ENCODE measurements around the gene CRB3. TPM values are rescaled to one million over a fixed set of nuclear protein-coding genes. Genes with fewer than 3 reads are reported as not detected.

Gene CRB3
- polyA plus RNA-seq, 1 donor (not counting 4 experiments of a cell fraction or from before 2014, with no cell fraction given), result 6.1 TPM

DNA sequence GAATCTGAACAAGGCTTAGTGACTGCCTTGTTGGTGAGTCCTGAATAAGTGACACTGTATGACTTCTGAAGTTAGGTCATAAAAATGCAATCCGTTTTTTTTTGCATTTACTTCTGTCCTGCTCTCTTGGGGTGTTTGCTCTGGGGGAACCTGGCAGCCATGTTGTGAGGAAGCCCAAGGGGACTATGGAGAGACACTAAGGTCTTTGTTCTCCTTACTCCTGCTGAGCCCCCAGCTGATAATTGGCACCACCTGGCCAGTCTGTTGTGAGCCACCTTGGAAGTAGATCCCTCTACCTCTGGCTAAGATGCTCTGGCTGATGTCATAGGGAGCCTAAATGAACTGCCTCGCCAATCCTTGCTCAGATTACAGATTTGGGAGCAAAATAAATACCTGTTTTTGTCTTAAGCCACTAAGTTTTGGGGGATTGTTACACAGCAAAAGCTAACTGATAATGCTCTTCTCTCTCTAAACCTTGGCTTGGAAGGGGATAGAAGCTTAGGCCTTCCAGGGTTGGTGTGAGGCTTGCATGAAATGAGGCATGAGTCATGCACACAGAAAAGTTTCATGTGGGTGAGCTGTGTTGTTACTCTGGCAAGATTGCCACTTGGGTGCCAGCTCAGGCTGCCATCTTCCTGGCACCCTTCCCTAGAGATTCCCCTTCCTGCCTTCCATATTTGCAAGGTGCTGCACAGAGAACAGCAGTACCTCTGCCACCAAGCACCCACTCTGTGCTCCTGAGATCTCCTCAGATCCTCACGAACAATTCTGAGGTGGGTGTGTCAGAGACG is 27.9 kb downstream of the CRB3 start:
- Histone ChIP-seq H3K4me3 (ENCODE audit: control insufficient read depth in 2 of 3, extremely low read depth in 1 of 3, insufficient read depth in 2 of 3, low read depth in 1 of 3, low read length in 3 of 3) (no peak overlapping the region), H3K4me2 (ENCODE audit: control insufficient read depth, extremely low read depth, insufficient read depth, low read depth, low read length) (no peak overlapping the region), H3K79me2 (ENCODE audit: control insufficient read depth, insufficient read depth, low read length) (no peaks in the 10 kb centered on the region), H3K9me3 (ENCODE audit: control insufficient read depth, low read depth, low read length) (no peaks in the 10 kb centered on the region), H3K27ac (ENCODE audit: control insufficient read depth, insufficient read depth, low read length) (no peak overlapping the region), H4K20me1 (ENCODE audit: control insufficient read depth, extremely low read depth, insufficient read depth, low read length) (no peaks in the 10 kb centered on the region), H3K27me3 (ENCODE audit: control insufficient read depth, extremely low read depth, insufficient read depth, low read length) (no peaks in the 10 kb centered on the region), H3K9ac (ENCODE audit: control insufficient read depth, extremely low read depth, insufficient read depth, low read length) (no peak overlapping the region), H3K9me1 (ENCODE audit: control insufficient read depth, extremely low read depth, insufficient read depth, low read length) (no peaks in the 10 kb centered on the region), H2AFZ (ENCODE audit: control insufficient read depth, low read length) (no peak overlapping the region), H3K4me1 (ENCODE audit: control insufficient read depth, extremely low read depth, insufficient read depth, low read length) (no peaks in the 10 kb centered on the region), H3K36me3 (ENCODE audit: control insufficient read depth in 2 of 2, extremely low read depth in 1 of 2, insufficient read depth in 2 of 2, low read length in 2 of 2) (no peaks in the 10 kb centered on the region)
- dilution Hi-C loops (cut with MboI; ENCODE audit: extremely low pct_ligation_motif_present, low sequenced_read_pairs), result no loop called here
- no peak for FAIRE-seq
- no peak for DNase-seq (ENCODE audit: low read depth, low spot score)
- TF ChIP-seq EZH2 (IDR thresholded peaks at IDR 0.05; ENCODE audit: low read length), result no peak
- TF ChIP-seq, protein P1, sequence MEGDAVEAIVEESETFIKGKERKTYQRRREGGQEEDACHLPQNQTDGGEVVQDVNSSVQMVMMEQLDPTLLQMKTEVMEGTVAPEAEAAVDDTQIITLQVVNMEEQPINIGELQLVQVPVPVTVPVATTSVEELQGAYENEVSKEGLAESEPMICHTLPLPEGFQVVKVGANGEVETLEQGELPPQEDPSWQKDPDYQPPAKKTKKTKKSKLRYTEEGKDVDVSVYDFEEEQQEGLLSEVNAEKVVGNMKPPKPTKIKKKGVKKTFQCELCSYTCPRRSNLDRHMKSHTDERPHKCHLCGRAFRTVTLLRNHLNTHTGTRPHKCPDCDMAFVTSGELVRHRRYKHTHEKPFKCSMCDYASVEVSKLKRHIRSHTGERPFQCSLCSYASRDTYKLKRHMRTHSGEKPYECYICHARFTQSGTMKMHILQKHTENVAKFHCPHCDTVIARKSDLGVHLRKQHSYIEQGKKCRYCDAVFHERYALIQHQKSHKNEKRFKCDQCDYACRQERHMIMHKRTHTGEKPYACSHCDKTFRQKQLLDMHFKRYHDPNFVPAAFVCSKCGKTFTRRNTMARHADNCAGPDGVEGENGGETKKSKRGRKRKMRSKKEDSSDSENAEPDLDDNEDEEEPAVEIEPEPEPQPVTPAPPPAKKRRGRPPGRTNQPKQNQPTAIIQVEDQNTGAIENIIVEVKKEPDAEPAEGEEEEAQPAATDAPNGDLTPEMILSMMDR (optimal IDR thresholded peaks at IDR 0.05 in 1 of 3, IDR thresholded peaks at IDR 0.05 in 1 of 3, conservative IDR thresholded peaks at IDR 0.05 in 1 of 3; ENCODE audit: extremely low read depth in 1 of 3, insufficient read depth in 2 of 3, low read length in 3 of 3), result no peak

DNA sequence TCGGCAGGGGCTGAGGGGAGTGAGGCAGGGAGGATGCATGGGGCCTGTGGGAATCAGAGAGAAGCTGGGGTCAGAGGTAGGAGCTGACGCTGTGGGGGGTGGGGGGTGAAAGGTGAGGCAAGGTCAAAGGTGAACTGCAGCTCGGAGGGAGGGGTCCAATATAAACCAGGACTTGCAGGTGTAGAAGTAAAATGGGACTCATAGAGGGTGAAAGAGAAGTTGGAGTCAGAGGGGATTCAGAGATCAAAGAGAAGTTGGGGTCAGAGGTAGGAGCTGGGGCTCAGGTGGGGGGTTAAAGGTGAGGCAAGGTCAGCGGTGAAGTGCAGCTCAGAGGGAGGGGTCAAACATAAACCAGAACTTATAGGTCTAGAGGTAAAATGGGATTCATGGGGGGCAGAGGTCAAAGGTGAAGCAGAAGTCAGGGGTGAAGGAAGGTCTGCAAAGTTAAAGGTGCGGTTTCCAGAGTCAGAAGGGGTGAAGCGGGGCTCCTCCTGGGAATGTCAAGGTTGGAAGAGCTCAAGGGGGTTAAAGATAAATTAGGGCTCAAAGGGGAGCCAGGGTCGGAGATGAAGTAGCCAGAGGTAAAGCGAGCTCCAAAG is 30.5 kb downstream of the CRB3 start:
- Histone ChIP-seq H4K20me1 (ENCODE audit: control insufficient read depth, extremely low read depth, insufficient read depth, low read length) (no peaks in the 10 kb centered on the region), H3K36me3 (ENCODE audit: control insufficient read depth in 2 of 2, extremely low read depth in 1 of 2, insufficient read depth in 2 of 2, low read length in 2 of 2) (no peaks in the 10 kb centered on the region), H2AFZ (ENCODE audit: control insufficient read depth, low read length) (no peak overlapping the region), H3K9ac (ENCODE audit: control insufficient read depth, extremely low read depth, insufficient read depth, low read length) (no peak overlapping the region), H3K4me1 (ENCODE audit: control insufficient read depth, extremely low read depth, insufficient read depth, low read length) (no peaks in the 10 kb centered on the region), H3K9me1 (ENCODE audit: control insufficient read depth, extremely low read depth, insufficient read depth, low read length) (no peaks in the 10 kb centered on the region), H3K79me2 (ENCODE audit: control insufficient read depth, insufficient read depth, low read length) (no peaks in the 10 kb centered on the region), H3K4me2 (ENCODE audit: control insufficient read depth, extremely low read depth, insufficient read depth, low read depth, low read length) (no peak overlapping the region), H3K27me3 (ENCODE audit: control insufficient read depth, extremely low read depth, insufficient read depth, low read length) (peaks cover 13% of the 10 kb centered on the region), H3K27ac (ENCODE audit: control insufficient read depth, insufficient read depth, low read length) (no peak overlapping the region), H3K4me3 (ENCODE audit: control insufficient read depth in 2 of 3, extremely low read depth in 1 of 3, insufficient read depth in 2 of 3, low read depth in 1 of 3, low read length in 3 of 3) (no peak overlapping the region), H3K9me3 (ENCODE audit: control insufficient read depth, low read depth, low read length) (no peaks in the 10 kb centered on the region)
- FAIRE-seq, result no peak
- DNase-seq (ENCODE audit: low read depth, low spot score), result no peak
- TF ChIP-seq, protein P1 (optimal IDR thresholded peaks at IDR 0.05 in 1 of 3, IDR thresholded peaks at IDR 0.05 in 1 of 3, conservative IDR thresholded peaks at IDR 0.05 in 1 of 3; ENCODE audit: extremely low read depth in 1 of 3, insufficient read depth in 2 of 3, low read length in 3 of 3), result no peak
- TF ChIP-seq EZH2 (IDR thresholded peaks at IDR 0.05; ENCODE audit: low read length), result no peak
- dilution Hi-C loops (cut with MboI; ENCODE audit: extremely low pct_ligation_motif_present, low sequenced_read_pairs), result no loop called here
